Adrenal gland (tissue), 12 donors: ENCODE results near the gene SIPA1L2. TPM values are rescaled to one million over a fixed set of nuclear protein-coding genes. Genes with fewer than 3 reads are reported as not detected.
"Not testable (repeated sequence)": the region's sequence is repeated elsewhere in the genome, so short reads cannot be mapped to it uniquely, and the experiment has no call there.

ENCODE experiments used
- DNase-seq, 7 donors: peaks; one replicate each; pipeline ENCODE4 v3.0.0-alpha.2; 2019 to 2020
- H3K27ac ChIP-seq, 5 donors: fragments of 200-600 bp; sonication (generic) in 4 of 5; 1 replicate in 3 of 5; 2 replicates in 2 of 5; pipeline versions ENCODE4 v1.5.1 to v1.8.0; 2016 to 2020; ENCODE audit warnings: mild to moderate bottlenecking in 1 of 5
- H3K27me3 ChIP-seq: fragments of 200-600 bp; 2 replicates; pipeline ENCODE4 v1.8.0; 2021
- H3K36me3 ChIP-seq, 2 donors: fragments of 200-600 bp; replicated peaks in 1 of 2; 1 replicate in 1 of 2; 2 replicates in 1 of 2; pipeline versions ENCODE4 v1.5.1 to v1.8.0; 2018 to 2022
- H3K4me1 ChIP-seq, 2 donors: fragments of 200-600 bp; replicated peaks in 1 of 2; 1 replicate in 1 of 2; 2 replicates in 1 of 2; pipeline versions ENCODE4 v1.5.1 to v1.8.0; 2018 to 2021
- H3K4me3 ChIP-seq, 4 donors: fragments of 200-600 bp; sonication (generic) in 3 of 4; one replicate each; pipeline ENCODE4 v1.5.1; 2016 to 2018
- H3K9me3 ChIP-seq, 3 donors: fragments of 200-600 bp; sonication (generic) in 1 of 3; replicated peaks in 1 of 3; 1 replicate in 2 of 3; 2 replicates in 1 of 3; pipeline versions ENCODE4 v1.5.1 to v1.8.0; 2016 to 2021
- POLR2A ChIP-seq, 2 donors: fragments of 450-650 bp; IDR thresholded peaks; one replicate each; pipeline ENCODE4 v1.6.1; 2017; ENCODE audit warnings: antibody characterized with exemption in 2 of 2, mild to moderate bottlenecking in 2 of 2, moderate library complexity in 1 of 2
- WGBS, 4 donors: extraction: QIAGEN DNeasy Blood & Tissue Kit in 2 of 4; methylation state at CpG; one replicate each; pipeline versions ENCODE4 v1.1.5 to v1.1.7; 2013 to 2017; 5-methylcytosine and 5-hydroxymethylcytosine counted together
- intact Hi-C, 2 donors: fragments of 100-400 bp; cut with DNase I; formaldehyde crosslinking; loops; one replicate each; pipeline versions ENCODE4 v1.14.1 to v1.15.0; 2022 to 2023
- polyA plus RNA-seq, 3 donors: library from polyadenylated mRNA; stranded (reverse); fragments of 200-250 nt in 2 of 3; fragments of 350-450 nt in 1 of 3; fragmentation: Illumina TruSeq in 1 of 3; extraction: RNeasy Lipid Tissue Mini Kit (QIAGEN cat#74804) in 1 of 3; gene quantifications; one replicate each; pipeline ENCODE4 v1.2.3, GENCODE V29; 2013 to 2014
- total RNA-seq, 9 donors: library from RNA; depleted of rRNA in 4 of 9; stranded (reverse); fragments of >200 nt in 4 of 9; fragments of 120-200 nt in 1 of 9; fragmentation: NEBNext Ultra II Directional in 1 of 9; extraction: Animal tissue kit (Norgen Biotek cat#: 25700) in 1 of 9; gene quantifications; one replicate each; pipeline versions ENCODE4 v1.1.0 to v1.2.4, GENCODE V29; 2013 to 2023
- TF ChIP-seq, protein P1 (sequence below), 6 experiments: fragments of 450-650 bp in 4 of 6; fragments of 200-600 bp in 2 of 6; sonication (generic) in 1 of 6; IDR thresholded peaks; 1 replicate in 5 of 6; 2 replicates in 1 of 6; pipeline versions ENCODE4 v1.5.1 to v1.8.0; 2016 to 2021; ENCODE audit warnings: antibody characterized with exemption in 6 of 6, mild to moderate bottlenecking in 2 of 6, moderate library complexity in 1 of 6
- donor health status: healthy with polysubstance abuse.
- donor health status: Bipolar disorder and iron deficiency.
- donor health status: DM: yes; HTN: yes; CAD: no.
- donor health status: DM: no; HTN: no; CAD: no.
- donor health status: DM: no; HTN: no; CAD: no.
- donor health status: DM: yes; HTN: yes; CAD: no.

Gene SIPA1L2
- total and polyA plus RNA-seq, 12 donors = 5.5 to 15.9 (median 10.6) TPM

DNA sequence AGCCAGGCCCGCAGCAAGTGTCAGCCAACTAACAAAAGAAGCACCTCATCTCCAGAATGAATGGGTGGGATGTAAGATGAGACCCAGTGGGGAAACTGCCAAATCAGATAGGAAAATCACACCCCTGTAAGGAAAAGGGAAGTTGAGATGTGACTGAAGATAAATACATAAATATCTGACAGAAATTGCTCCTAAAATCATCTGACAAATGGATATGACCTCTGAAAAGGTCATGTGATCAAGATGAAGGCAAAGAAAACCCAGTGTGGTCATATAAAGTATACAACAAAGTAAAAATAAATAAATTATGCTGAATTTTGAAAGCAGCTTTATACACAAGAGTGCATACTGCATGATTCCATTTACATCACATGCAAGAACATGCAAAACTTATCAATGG is 12.7 kb downstream of the SIPA1L2 start:
- no peak for TF ChIP-seq POLR2A (IDR thresholded peaks at IDR 0.05)
- TF ChIP-seq, protein P1, sequence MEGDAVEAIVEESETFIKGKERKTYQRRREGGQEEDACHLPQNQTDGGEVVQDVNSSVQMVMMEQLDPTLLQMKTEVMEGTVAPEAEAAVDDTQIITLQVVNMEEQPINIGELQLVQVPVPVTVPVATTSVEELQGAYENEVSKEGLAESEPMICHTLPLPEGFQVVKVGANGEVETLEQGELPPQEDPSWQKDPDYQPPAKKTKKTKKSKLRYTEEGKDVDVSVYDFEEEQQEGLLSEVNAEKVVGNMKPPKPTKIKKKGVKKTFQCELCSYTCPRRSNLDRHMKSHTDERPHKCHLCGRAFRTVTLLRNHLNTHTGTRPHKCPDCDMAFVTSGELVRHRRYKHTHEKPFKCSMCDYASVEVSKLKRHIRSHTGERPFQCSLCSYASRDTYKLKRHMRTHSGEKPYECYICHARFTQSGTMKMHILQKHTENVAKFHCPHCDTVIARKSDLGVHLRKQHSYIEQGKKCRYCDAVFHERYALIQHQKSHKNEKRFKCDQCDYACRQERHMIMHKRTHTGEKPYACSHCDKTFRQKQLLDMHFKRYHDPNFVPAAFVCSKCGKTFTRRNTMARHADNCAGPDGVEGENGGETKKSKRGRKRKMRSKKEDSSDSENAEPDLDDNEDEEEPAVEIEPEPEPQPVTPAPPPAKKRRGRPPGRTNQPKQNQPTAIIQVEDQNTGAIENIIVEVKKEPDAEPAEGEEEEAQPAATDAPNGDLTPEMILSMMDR (IDR thresholded peaks at IDR 0.05) = no peak
- Histone ChIP-seq H3K27ac (no peak overlapping the region), H3K36me3 (no peaks in the 10 kb centered on the region), H3K4me3 (no peak overlapping the region), H3K27me3 (no peaks in the 10 kb centered on the region), H3K9me3 (no peaks in the 10 kb centered on the region), H3K4me1 (peaks cover 0 to 23% of the 10 kb centered on the region in 2 donors)
- DNase-seq = no peak
- 74 to 95% (median 85%) methylated on average over 1 of the region's 1 CpG for WGBS, 4 donors
- intact Hi-C loops = no loop called here

DNA sequence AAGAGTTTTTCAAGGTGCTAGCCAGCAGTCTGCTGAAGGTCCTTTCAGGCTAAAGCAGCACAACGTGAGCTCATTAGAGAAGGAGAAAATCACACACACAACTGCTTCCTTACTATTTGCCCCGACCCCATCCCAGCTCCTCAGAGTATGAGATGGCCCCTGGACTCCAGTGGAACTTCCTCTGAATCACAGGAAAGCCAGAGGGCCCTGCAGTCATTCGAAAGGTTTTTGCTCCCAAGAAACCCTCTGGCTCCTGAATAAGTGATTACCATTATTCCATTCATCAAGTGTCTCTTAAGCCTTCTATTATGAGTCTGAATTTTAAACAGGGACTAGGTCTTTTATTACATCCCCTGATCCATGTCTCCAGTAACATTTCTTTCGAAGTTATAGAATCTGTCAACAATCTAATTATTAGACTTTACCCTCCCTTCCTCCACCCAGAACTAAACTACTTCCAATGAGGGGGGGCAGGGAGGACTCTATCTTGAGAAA is 14.6 kb downstream of the SIPA1L2 start:
- no peak overlapping the region for H3K27ac ChIP-seq
- H3K27me3 ChIP-seq = no peaks in the 10 kb centered on the region
- H3K4me1 ChIP-seq = peaks cover 0 to 17% of the 10 kb centered on the region in 2 donors
- intact Hi-C loops = no loop called here
- H3K4me3 ChIP-seq = no peak overlapping the region
- no peak for DNase-seq
- no peaks in the 10 kb centered on the region for H3K36me3 ChIP-seq
- 87 to 97% (median 92%) methylated on average over 4 of the region's 4 CpGs for WGBS, 4 donors
- TF ChIP-seq POLR2A (IDR thresholded peaks at IDR 0.05) = no peak
- TF ChIP-seq, protein P1 (IDR thresholded peaks at IDR 0.05) = no peak
- no peaks in the 10 kb centered on the region for H3K9me3 ChIP-seq

DNA sequence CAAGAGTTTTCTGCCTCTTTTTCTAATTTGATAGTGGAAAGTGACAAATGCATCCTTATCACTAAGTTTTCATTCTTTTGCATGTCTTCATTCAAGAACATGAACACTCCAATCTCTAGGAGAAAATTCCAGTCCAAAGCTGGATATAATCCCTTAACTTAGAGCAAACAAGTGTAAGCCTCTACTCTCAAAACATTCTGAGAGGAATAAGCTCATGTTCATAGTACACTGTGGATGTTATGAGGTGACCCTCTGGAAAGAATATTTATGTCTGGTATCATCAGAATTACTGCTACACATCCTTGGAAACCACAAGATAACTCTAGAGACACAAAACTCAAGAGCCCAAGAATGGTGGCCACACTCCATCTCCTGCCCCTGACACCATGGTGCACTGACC is 15.1 kb downstream of the SIPA1L2 start:
- intact Hi-C loops = no loop called here
- H3K4me1 ChIP-seq = peaks cover 0 to 11% of the 10 kb centered on the region in 2 donors
- no peak overlapping the region for H3K4me3 ChIP-seq
- no peak for TF ChIP-seq POLR2A (IDR thresholded peaks at IDR 0.05)
- TF ChIP-seq, protein P1 (IDR thresholded peaks at IDR 0.05) = no peak
- H3K27ac ChIP-seq = no peak overlapping the region
- H3K27me3 ChIP-seq = no peaks in the 10 kb centered on the region
- no peaks in the 10 kb centered on the region for H3K36me3 ChIP-seq
- no peaks in the 10 kb centered on the region for H3K9me3 ChIP-seq
- no peak for DNase-seq

DNA sequence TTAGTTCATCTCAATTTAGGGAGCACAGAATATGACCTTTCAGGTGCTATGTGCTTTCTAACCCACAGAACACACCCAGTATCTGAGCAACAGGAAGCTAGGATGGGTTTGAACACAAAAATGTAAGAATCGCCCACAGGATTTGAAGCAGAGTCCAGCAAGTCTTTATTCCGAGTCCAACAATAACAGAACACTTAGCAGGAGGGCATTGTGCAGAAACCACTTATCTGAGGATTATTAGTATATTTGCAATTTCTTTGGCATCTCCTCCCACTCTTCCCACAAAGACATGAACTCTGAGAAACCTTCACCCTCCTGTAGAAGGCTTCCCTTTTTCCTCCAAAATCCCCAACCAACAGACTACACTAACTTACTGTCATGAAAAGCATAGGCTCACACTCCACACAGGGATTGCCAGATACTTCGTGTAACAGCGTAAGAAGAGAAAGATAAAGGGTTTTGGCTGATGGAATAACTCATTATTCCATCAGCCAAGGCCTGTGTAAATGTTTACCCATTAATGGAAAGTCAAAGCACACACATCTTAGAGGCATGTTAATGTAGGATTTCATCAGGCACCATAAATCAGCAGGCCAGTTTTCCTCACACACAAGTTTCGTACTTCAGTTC is 16.1 kb downstream of the SIPA1L2 start:
- intact Hi-C loops = no loop called here
- WGBS, 4 donors = 69 to 76% (median 75%) methylated on average over 5 of the region's 5 CpGs
- no peak for TF ChIP-seq POLR2A (IDR thresholded peaks at IDR 0.05)
- TF ChIP-seq, protein P1 (IDR thresholded peaks at IDR 0.05) = no peak
- Histone ChIP-seq H3K27ac (no peak overlapping the region), H3K4me3 (no peak overlapping the region), H3K9me3 (no peaks in the 10 kb centered on the region), H3K36me3 (no peaks in the 10 kb centered on the region), H3K4me1 (peaks cover 0 to 11% of the 10 kb centered on the region in 2 donors), H3K27me3 (no peaks in the 10 kb centered on the region)
- no peak for DNase-seq

DNA sequence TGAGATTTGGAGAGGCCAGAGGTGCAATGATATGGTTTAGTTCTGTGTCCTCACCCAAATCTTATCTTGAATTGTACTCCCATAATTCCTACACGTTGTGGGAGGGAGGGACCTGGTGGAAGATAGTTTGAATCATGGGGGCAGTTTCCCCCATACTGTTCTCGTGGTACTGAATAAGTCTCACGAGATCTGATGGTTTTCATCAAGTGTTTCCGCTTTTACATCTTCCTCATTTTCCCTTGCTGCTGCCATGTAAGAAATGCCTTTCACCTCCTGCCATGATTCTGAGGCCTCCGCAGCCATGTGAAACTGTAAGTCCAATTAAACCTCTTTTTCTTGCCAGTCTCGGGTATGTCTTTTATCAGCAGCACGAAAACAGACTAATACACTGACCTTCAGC is 17.1 kb downstream of the SIPA1L2 start:
- H3K27me3 ChIP-seq, DNase-seq, H3K36me3 ChIP-seq, H3K27ac ChIP-seq, H3K9me3 ChIP-seq, intact Hi-C loops, H3K4me3 ChIP-seq: not testable (repeated sequence)
- 78 to 83% (median 81%) methylated on average over 7 of the region's 7 CpGs for WGBS, 4 donors
- peaks cover 0 to 11% of the 10 kb centered on the region in 2 donors for H3K4me1 ChIP-seq
